GM18499 (cell line): ENCODE data around the gene GMEB1.
"Not testable (repeated sequence)": the region's sequence is repeated elsewhere in the genome, so short reads cannot be mapped to it uniquely, and the experiment has no call there.

Source experiments
- ATAC-seq: cut with Tn5 transposase; IDR thresholded peaks from one replicate; pipeline ENCODE4 v1.9.1; 2021; ENCODE audit warnings: moderate number of reproducible peaks; ENCODE audit not compliant: insufficient read depth, unreplicated experiment

GMEB1 gene

GRCh38 chr1:28668191-28668955 is at the start of gene GMEB1:
Gene GMEB1 (plus strand): TSS chr1:28668784. CDS start chr1:28683613, 14,829 bp downstream.
- no peak for ATAC-seq

GRCh38 chr1:28631713-28632112 is 36.9 kb upstream of the GMEB1 start:
- ATAC-seq = no peak

- ATAC-seq = no peak
These were observed 36.0 kb upstream of the GMEB1 start for GRCh38 chr1:28632560-28632959.

- no peak for ATAC-seq
These were observed 27.8 kb upstream of the GMEB1 start for GRCh38 chr1:28640766-28641165.

- ATAC-seq = no peak
These were observed 26.3 kb upstream of the GMEB1 start for GRCh38 chr1:28642056-28642846.

GRCh38 chr1:28642847-28643635 is 25.5 kb upstream of the GMEB1 start, which contains the start of gene TAF12:
Gene TAF12 (minus strand): TSS chr1:28643067. CDS start chr1:28622081, 20,986 bp downstream.
- peak; percentile 47 for ATAC-seq

- no peak for ATAC-seq
These were observed 24.1 kb upstream of the GMEB1 start for GRCh38 chr1:28644494-28644893.

GRCh38 chr1:28645406-28645805 is 23.2 kb upstream of the GMEB1 start:
- not testable (repeated sequence) for ATAC-seq

- no peak for ATAC-seq
These were observed 22.5 kb upstream of the GMEB1 start for GRCh38 chr1:28646040-28646439.

- peak; percentile 29 for ATAC-seq
These were observed 20.5 kb upstream of the GMEB1 start for GRCh38 chr1:28648008-28648473.

- peak; percentile 49 for ATAC-seq
These were observed 19.9 kb upstream of the GMEB1 start, which contains the start of gene RNU11 for GRCh38 chr1:28648474-28649198. Gene RNU11 (plus strand): TSS chr1:28648600.

- ATAC-seq = not testable (repeated sequence)
These were observed 15.5 kb upstream of the GMEB1 start for GRCh38 chr1:28653063-28653462.

- ATAC-seq = not testable (repeated sequence)
These were observed 14.7 kb upstream of the GMEB1 start for GRCh38 chr1:28653870-28654269.

- not testable (repeated sequence) for ATAC-seq
These were observed 12.9 kb upstream of the GMEB1 start for GRCh38 chr1:28655448-28656311.

GRCh38 chr1:28656335-28656734 is 12.2 kb upstream of the GMEB1 start:
- ATAC-seq = no peak

GRCh38 chr1:28663871-28664470 is 4.6 kb upstream of the GMEB1 start:
- no peak for ATAC-seq

- no peak for ATAC-seq
These were observed 1.8 kb upstream of the GMEB1 start for GRCh38 chr1:28666806-28667205.

GRCh38 chr1:28668956-28669723 is 556 bp downstream of the GMEB1 start:
- ATAC-seq = no peak
